ENCODE measurements around the gene TMEM163. TPM values are rescaled to one million over a fixed set of nuclear protein-coding genes. Genes with fewer than 3 reads are reported as not detected.

The TMEM163 gene
- total and polyA plus RNA-seq, 8 donors: 14.8 to 30.5 (median 20.5) TPM

DNA sequence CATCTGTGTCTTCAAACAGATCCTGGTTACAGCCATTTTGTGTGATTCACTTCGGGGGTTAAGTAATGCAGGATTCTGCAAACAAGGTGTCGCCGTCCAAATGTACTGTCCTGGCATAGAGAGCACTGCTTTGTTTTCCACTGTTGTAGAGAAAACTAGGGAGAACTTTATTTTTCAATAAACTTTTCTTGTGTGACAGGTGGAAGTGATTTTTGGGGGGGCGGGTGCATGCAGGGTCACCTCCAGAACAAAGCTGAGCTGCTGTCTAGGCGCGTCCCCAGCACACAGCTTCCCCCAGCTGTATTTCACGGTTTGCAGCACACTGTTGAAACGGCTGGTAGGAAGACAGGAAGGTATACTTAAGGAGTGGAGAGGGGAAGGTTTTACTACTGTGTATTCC is 264.4 kb downstream of the TMEM163 start:
- Histone ChIP-seq H3K27ac (no peak overlapping the region), H3K36me3 (no peaks in the 10 kb centered on the region), H3K9me3 (no peaks in the 10 kb centered on the region), H3K4me3 (no peak overlapping the region), H3K27me3 (no peaks in the 10 kb centered on the region), H3K4me1 (peaks cover 0 to 12% (median 8%) of the 10 kb centered on the region in 3 donors)
- intact Hi-C loops (cut with DNase I): loop anchor here in 2 of 3 donors (5.0 to 10.0 kb wide), 2 partner anchors 77 to 80 kb away; no protein-coding TSS in a partner anchor
- no peak for ATAC-seq
- TF ChIP-seq, protein P1, sequence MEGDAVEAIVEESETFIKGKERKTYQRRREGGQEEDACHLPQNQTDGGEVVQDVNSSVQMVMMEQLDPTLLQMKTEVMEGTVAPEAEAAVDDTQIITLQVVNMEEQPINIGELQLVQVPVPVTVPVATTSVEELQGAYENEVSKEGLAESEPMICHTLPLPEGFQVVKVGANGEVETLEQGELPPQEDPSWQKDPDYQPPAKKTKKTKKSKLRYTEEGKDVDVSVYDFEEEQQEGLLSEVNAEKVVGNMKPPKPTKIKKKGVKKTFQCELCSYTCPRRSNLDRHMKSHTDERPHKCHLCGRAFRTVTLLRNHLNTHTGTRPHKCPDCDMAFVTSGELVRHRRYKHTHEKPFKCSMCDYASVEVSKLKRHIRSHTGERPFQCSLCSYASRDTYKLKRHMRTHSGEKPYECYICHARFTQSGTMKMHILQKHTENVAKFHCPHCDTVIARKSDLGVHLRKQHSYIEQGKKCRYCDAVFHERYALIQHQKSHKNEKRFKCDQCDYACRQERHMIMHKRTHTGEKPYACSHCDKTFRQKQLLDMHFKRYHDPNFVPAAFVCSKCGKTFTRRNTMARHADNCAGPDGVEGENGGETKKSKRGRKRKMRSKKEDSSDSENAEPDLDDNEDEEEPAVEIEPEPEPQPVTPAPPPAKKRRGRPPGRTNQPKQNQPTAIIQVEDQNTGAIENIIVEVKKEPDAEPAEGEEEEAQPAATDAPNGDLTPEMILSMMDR (IDR thresholded peaks at IDR 0.05): no peak
- no peak for FAIRE-seq
- WGBS, 2 donors: 72 to 75% methylated on average over 8 of the region's 8 CpGs
- peak in 1 of 6 donors; percentile 8 for DNase-seq

DNA sequence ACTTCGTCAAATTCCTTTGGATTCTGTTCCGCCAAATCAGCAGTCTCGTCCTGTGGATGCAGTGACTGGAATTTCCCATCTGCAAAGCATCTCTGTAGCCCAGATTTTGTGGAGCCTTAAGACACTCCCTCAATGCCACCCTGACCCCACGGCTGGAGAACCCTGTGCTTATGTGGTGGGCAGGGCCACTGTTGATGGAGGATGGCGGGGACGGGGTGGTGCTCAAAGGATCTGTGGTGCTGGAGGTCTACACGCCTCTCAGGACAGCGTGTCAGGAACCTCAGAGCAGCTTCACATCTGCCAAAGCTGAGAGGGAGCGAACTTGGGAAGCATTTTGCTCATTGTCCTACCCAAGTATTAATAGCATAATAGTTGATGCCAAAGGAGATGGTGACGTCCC is 264.8 kb downstream of the TMEM163 start:
- Histone ChIP-seq H3K9me3 (no peaks in the 10 kb centered on the region), H3K27ac (no peak overlapping the region), H3K36me3 (no peaks in the 10 kb centered on the region), H3K27me3 (no peaks in the 10 kb centered on the region), H3K4me3 (no peak overlapping the region), H3K4me1 (peaks cover 0 to 12% (median 8%) of the 10 kb centered on the region in 3 donors)
- peak in 2 of 6 donors; percentile 5 to 11 for DNase-seq
- TF ChIP-seq, protein P1 (IDR thresholded peaks at IDR 0.05): no peak
- no peak for ATAC-seq
- 73 to 78% methylated on average over 10 of the region's 10 CpGs for WGBS, 2 donors
- intact Hi-C loops (cut with DNase I): loop anchor here in 2 of 3 donors (5.0 to 10.0 kb wide), 2 partner anchors 77 to 79 kb away; no protein-coding TSS in a partner anchor
- FAIRE-seq: no peak

DNA sequence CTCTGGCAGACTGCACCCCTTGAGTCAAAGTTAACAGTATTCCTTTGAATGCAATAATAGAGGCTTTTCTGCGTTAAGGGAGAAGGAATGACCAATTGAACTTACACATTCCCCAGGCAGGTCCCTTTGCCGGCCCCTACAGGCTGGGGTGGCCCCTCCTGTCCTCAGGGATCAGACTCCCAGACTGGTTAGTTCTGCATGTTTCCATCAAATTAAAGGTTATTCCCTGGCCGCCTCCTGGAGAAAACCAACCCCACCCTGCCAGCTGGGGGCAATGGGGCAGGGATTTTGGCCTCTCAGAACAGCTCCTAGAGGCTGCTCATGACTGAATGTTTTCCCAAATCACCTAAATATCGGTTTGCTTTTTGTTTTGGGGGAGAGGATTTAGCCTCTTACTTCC is 265.3 kb downstream of the TMEM163 start:
- no peaks in the 10 kb centered on the region for H3K27me3 ChIP-seq
- no peak overlapping the region for H3K27ac ChIP-seq
- intact Hi-C loops (cut with DNase I): loop anchor here in 2 of 3 donors (5.0 to 10.0 kb wide), 2 partner anchors 76 to 79 kb away; no protein-coding TSS in a partner anchor
- no peaks in the 10 kb centered on the region for H3K36me3 ChIP-seq
- no peaks in the 10 kb centered on the region for H3K9me3 ChIP-seq
- H3K4me3 ChIP-seq: no peak overlapping the region
- FAIRE-seq (no peak), ATAC-seq (no peak), DNase-seq (no peak)
- H3K4me1 ChIP-seq: peaks cover 0 to 12% (median 10%) of the 10 kb centered on the region in 3 donors
- TF ChIP-seq, protein P1 (IDR thresholded peaks at IDR 0.05): no peak
- 71 to 81% methylated on average over 4 of the region's 4 CpGs for WGBS, 2 donors

DNA sequence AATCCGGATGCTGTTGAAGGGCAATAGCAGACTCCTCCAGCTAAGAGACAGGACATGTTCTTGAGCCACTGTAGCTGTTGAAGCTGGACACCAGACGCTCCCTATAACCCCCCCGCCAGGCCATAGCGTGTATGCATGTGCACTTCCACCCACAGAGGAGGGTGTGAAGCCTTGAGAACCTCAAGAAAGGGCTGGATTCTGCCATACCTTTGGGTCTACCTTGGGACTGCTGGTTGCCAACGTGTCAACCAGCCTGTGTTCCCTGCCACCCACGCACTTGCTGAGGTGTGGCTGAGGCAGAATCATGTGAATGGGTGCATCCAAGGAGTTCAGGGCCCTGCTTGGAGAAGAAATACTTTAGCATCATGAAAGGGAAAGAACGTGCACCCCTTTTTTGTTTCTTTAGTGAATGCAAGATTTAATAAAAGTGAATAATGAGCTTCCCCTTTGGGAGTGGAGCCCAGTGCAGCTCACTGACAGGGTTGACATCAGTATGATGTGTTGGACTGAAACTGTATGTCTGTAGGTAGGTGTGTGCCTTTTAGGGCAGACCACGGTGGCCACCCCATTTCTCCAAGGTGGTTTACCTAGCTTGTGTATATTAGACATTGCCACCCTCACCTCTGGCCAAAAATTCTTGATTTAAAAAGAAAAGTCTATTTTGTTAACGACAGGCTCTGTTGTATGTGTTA is 266.6 kb downstream of the TMEM163 start:
- Histone ChIP-seq H3K36me3 (no peaks in the 10 kb centered on the region), H3K27ac (no peak overlapping the region), H3K4me3 (no peak overlapping the region), H3K27me3 (no peaks in the 10 kb centered on the region), H3K9me3 (no peaks in the 10 kb centered on the region), H3K4me1 (peaks cover 0 to 10% (median 8%) of the 10 kb centered on the region in 3 donors)
- WGBS, 2 donors: 85 to 88% methylated on average over 9 of the region's 9 CpGs
- ATAC-seq (no peak), DNase-seq (peak in 1 of 6 donors; percentile 9), FAIRE-seq (no peak)
- intact Hi-C loops (cut with DNase I): loop anchor here in 2 of 3 donors (5.0 to 10.0 kb wide), 2 partner anchors 75 to 77 kb away; no protein-coding TSS in a partner anchor
- TF ChIP-seq, protein P1 (IDR thresholded peaks at IDR 0.05): no peak

DNA sequence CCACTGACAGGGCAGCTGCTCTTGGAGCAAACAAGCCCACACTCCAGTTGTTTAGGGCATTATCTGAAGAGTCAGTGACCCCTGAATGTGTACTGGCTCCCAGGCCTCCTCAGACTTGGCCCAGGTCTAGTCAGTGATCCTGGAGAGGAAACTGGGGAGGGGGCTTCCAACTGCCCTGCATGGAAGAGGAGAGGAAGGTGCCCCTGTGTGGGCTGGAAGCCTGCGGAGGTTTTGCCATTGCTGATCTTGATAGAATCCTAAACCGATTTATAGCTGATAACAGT is 267.5 kb downstream of the TMEM163 start:
- Histone ChIP-seq H3K36me3 (no peaks in the 10 kb centered on the region), H3K4me3 (no peak overlapping the region), H3K27ac (no peak overlapping the region), H3K4me1 (peaks cover 8 to 12% (median 10%) of the 10 kb centered on the region in 3 donors), H3K27me3 (no peaks in the 10 kb centered on the region), H3K9me3 (no peaks in the 10 kb centered on the region)
- WGBS, 2 donors: 37 to 40% methylated on average over 2 of the region's 2 CpGs
- TF ChIP-seq, protein P1 (IDR thresholded peaks at IDR 0.05): no peak
- no peak for DNase-seq
- intact Hi-C loops (cut with DNase I): loop anchor here in 2 of 3 donors (5.0 to 10.0 kb wide), 2 partner anchors 74 to 76 kb away; no protein-coding TSS in a partner anchor
- FAIRE-seq: no peak
- no peak for ATAC-seq
